ENCODE data around the gene DCAF17.

The DCAF17 gene

DNA sequence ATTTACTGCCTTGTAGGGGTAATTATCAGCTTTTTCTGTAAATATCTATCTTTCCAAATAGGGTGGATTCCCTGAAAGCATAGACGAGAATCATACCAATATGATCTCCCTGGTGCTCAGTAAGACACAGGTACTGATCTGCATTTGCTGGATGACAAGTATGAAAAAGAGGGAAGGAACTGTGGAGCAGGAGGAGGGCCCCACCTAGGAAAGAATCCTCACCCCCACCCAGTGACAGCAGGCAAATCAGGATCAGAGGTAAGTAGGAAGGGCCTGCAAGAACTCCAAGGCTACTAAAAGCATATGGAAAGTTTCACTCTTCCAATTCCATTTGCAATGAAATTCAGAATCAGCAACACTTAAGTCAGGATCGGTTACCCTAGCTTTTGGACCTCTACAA, 42.5 kb upstream of the DCAF17 start:
- Histone ChIP-seq H3K27ac (no peak overlapping the region), H3K4me3 (no peak overlapping the region)
- no peak for DNase-seq (ENCODE audit: low spot score)
- TF ChIP-seq, protein P1, sequence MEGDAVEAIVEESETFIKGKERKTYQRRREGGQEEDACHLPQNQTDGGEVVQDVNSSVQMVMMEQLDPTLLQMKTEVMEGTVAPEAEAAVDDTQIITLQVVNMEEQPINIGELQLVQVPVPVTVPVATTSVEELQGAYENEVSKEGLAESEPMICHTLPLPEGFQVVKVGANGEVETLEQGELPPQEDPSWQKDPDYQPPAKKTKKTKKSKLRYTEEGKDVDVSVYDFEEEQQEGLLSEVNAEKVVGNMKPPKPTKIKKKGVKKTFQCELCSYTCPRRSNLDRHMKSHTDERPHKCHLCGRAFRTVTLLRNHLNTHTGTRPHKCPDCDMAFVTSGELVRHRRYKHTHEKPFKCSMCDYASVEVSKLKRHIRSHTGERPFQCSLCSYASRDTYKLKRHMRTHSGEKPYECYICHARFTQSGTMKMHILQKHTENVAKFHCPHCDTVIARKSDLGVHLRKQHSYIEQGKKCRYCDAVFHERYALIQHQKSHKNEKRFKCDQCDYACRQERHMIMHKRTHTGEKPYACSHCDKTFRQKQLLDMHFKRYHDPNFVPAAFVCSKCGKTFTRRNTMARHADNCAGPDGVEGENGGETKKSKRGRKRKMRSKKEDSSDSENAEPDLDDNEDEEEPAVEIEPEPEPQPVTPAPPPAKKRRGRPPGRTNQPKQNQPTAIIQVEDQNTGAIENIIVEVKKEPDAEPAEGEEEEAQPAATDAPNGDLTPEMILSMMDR (IDR thresholded peaks at IDR 0.05), result no peak

DNA sequence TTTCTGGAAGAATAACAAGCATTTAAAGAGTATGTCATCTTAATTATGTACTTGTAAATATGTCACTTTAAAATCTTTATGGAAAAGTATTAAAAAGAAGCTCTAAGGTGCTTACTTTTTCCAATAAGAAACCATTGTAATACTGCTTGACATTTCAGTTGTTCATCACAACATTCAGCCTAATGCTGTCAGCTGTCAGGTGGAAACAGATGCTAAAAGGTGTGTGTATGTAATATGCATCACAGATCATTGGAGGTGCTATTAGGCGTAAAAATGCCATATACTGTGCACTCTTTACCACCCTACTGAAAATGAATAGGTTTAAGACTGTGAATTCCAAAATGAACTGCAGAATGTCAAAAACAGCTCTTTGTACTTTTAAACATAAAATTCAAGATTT, 40.5 kb upstream of the DCAF17 start:
- Histone ChIP-seq H3K27ac (no peak overlapping the region), H3K4me3 (no peak overlapping the region)
- DNase-seq (ENCODE audit: low spot score), result no peak
- TF ChIP-seq, protein P1 (IDR thresholded peaks at IDR 0.05), result no peak

DNA sequence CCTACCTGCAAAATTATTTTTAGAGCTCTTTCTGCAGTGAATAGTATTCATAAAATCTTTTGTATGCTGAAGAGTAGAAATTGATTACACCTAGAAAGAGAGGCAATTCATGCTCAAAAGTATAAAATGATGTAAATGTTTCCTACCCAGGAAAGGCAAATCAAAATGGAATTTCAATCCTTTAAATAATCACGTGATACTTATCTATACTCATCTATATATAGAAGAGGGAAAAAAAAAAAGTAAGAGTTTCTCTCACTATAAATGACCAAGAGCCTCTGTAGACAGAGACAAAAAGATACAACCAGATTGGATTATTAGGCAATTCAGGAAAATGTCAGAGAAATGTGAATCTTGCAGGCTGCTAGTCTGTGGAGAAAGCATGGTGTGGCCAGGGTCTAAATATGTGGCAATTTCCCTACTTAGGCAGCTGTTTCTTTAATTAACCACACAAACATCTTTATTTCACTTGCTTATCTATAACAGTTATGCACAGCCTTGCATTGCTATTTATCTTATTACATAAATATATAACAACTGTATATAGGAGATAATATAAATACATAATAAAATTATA, 39.8 kb upstream of the DCAF17 start:
- TF ChIP-seq, protein P1 (IDR thresholded peaks at IDR 0.05), result no peak
- no peak overlapping the region for H3K4me3 ChIP-seq

DNA sequence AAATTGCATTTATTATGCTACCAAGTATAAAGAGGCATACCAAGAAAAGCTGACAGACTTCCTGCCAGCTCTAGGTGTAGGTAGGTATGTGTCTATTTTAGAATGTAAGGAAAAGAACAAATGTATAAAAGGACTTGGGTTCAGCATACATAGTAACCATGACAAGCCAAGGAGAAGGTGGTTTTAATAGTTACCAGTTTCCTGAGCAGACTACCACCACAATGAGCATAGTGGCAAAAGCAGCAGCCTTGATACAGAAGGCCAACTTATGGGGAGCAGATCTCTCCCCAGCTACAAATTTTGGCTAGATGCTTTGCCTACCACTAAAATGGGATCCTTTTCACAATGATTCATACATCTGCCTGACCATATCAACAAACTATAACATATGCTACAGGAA, 34.7 kb upstream of the DCAF17 start:
- H3K27ac ChIP-seq, result no peak overlapping the region
- H3K4me3 ChIP-seq, result no peak overlapping the region
- DNase-seq (ENCODE audit: low spot score), result no peak
- TF ChIP-seq, protein P1 (IDR thresholded peaks at IDR 0.05), result no peak

More for the DNA sequence above, 39.8 kb upstream of the DCAF17 start:
- DNase-seq (ENCODE audit: low spot score), result no peak
- H3K27ac ChIP-seq, result no peak overlapping the region

DNA sequence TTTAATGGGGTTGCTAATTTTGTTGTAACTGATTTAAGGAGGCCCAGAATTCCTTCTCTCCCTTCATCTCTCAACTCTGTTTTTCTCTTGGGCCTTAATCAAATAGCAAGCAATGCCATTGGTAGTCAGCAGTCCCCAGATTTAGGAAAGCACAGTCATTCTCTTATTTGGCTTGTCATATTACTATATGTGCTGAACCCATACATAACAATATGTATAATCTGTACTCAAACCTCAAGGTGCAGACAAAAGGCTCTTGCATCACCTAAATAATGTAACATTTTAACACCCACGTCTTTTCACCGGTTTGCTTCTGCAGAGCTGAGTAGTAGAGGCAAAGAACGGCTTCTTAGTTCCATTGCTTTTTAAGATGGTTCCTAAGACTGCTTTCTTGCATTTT, 33.6 kb upstream of the DCAF17 start:
- Histone ChIP-seq H3K27ac (no peak overlapping the region), H3K4me3 (no peak overlapping the region)
- no peak for DNase-seq (ENCODE audit: low spot score)
- TF ChIP-seq, protein P1 (IDR thresholded peaks at IDR 0.05), result no peak

DNA sequence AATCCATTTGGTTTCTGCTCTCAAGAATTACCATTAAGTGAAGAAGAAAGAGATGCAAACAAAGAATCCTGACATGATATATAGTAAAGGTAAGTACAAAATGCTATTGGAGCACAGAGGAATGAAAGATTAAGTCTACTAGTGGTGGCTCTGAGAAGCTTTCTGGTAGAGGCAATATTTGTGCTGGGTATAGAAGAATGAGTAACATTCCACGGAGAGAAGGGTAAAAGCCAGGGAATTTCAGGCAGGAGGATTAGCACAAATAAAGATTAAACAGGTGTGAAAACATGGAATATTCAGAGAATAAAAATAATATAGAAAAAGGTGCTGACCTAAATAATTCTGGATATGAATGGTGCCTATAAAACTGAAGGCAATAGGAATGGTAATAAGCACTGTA, 32.1 kb upstream of the DCAF17 start:
- DNase-seq (ENCODE audit: low spot score), result no peak
- Histone ChIP-seq H3K27ac (no peak overlapping the region), H3K4me3 (no peak overlapping the region)
- TF ChIP-seq, protein P1 (IDR thresholded peaks at IDR 0.05), result no peak

DNA sequence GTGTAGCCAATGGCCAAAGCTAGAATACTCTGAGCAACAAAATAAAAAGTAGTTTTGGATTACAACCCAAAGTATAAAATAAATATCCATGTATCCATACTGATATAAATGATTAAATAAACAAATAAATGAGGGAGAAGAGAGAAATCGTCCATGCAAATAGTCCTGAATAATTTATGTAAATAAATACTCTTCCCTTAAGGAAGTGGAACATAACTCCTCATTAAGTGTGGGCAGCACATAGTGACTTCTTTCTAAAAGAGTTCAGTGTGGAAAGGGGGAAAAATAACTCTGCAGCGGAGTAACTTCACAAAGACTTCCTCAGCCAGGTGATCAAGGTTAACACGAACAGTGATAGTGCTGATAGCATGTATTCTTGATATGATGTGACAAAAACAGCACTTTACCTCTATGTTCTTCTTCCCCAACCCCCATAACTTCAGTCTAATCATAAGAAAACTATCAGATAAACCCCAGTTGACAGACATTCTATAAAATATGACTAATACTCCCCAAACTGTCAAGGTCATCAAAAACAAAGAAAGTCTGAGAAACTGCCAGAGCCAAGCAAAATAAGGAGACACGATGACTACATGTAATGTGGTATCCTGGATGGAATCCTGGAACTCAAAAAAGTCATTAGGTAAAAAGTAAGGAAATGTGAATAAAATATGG, 31.0 kb upstream of the DCAF17 start:
- TF ChIP-seq, protein P1 (IDR thresholded peaks at IDR 0.05), result no peak
- DNase-seq (ENCODE audit: low spot score), result no peak
- Histone ChIP-seq H3K4me3 (no peak overlapping the region), H3K27ac (no peak overlapping the region)

Measured in coronary artery (tissue), 2 donors.